ENCODE data around the gene DNAJC30.

Gene DNAJC30

GRCh38 chr7:73646785-73647724, 36.2 kb downstream of the DNAJC30 start:
- DNase-seq = no peak

GRCh38 chr7:73645643-73646174, 37.5 kb downstream of the DNAJC30 start:
- no peak for DNase-seq

- DNase-seq = no peak
Observed at GRCh38 chr7:73644688-73645286, 38.5 kb downstream of the DNAJC30 start.

- no peak for DNase-seq
Observed at GRCh38 chr7:73642834-73643233, 40.4 kb downstream of the DNAJC30 start.

- DNase-seq = no peak
Observed at GRCh38 chr7:73638911-73639310, 44.3 kb downstream of the DNAJC30 start.

GRCh38 chr7:73635428-73636200, 47.6 kb downstream of the DNAJC30 start:
- DNase-seq = no peak

GRCh38 chr7:73633844-73634243, 49.4 kb downstream of the DNAJC30 start:
- no peak for DNase-seq

- no peak for DNase-seq
Observed at GRCh38 chr7:73633323-73633722, 49.9 kb downstream of the DNAJC30 start.

- DNase-seq = no peak
Observed at GRCh38 chr7:73631558-73631957, 51.7 kb downstream of the DNAJC30 start.

All from EL (cell line).